PC-3 (cell line): ENCODE results near the gene ANKIB1. TPM values are rescaled to one million over a fixed set of nuclear protein-coding genes. Genes with fewer than 3 reads are reported as not detected.
"Not testable (repeated sequence)": the region's sequence is repeated elsewhere in the genome, so short reads cannot be mapped to it uniquely, and the experiment has no call there.

Experiments used
- ATAC-seq: fragments of 200-7000 bp; cut with Tn5 transposase; 2 replicates; pipeline ENCODE4 v1.9.1; 2020; ENCODE audit warnings: mild to moderate bottlenecking, moderate library complexity
- BruUV-seq: library from RNA; stranded (reverse); fragments of 400-500 nt; replicated peaks from 2 replicates; lab custom pipeline; 2021; lab: Mats Ljungman, UMichigan
- CTCF ChIA-PET: fragments of 300-600 bp; sonication (Branson Sonifier 250); formaldehyde crosslinking; loops from one replicate; lab custom pipeline; 2022; ENCODE audit warnings: antibody characterized with exemption; lab: Charles Lee
- POLR2A ChIA-PET: fragments of 300-600 bp; sonication (Branson Sonifier 250); formaldehyde crosslinking; loops from one replicate; lab custom pipeline; 2022; ENCODE audit warnings: antibody characterized with exemption; ENCODE audit not compliant: unreplicated experiment; lab: Charles Lee
- DNase-seq: peaks from one replicate; pipeline ENCODE4 v3.0.0-alpha.2; 2015
- H2AFZ ChIP-seq: fragments of 300-600 bp; sonication (generic); 2 replicates; pipeline ENCODE4 v1.6.0; 2016; ENCODE audit warnings: antibody characterized with exemption, low read length
- H3F3A ChIP-seq: fragments of 300-600 bp; sonication (generic); one replicate; pipeline ENCODE4 v1.6.0; 2017; ENCODE audit warnings: antibody characterized with exemption, low read length, control low read depth, mild to moderate bottlenecking; ENCODE audit not compliant: unreplicated experiment
- H3K27ac ChIP-seq: fragments of 300-600 bp; sonication (generic); 2 replicates; pipeline ENCODE4 v1.5.1; 2016; ENCODE audit warnings: mild to moderate bottlenecking, low read length
- H3K27me3 ChIP-seq: fragments of 300-600 bp; sonication (generic); 2 replicates; pipeline ENCODE4 v1.6.1; 2016; ENCODE audit warnings: low read length, mixed read lengths
- H3K36me3 ChIP-seq: fragments of 300-600 bp; sonication (generic); 2 replicates; pipeline ENCODE4 v1.6.1; 2016; ENCODE audit warnings: low read depth, mixed run types, low read length, mixed read lengths
- H3K4me1 ChIP-seq: fragments of 300-600 bp; sonication (generic); 2 replicates; pipeline ENCODE4 v1.5.1; 2016; ENCODE audit warnings: low read length; ENCODE audit not compliant: insufficient read depth
- H3K4me2 ChIP-seq: fragments of 300-600 bp; sonication (generic); 2 replicates; pipeline ENCODE4 v1.6.0; 2016; ENCODE audit warnings: low read length
- H3K4me3 ChIP-seq: fragments of 300-600 bp; sonication (generic); 2 replicates; pipeline ENCODE4 v1.5.1; 2016; ENCODE audit warnings: mild to moderate bottlenecking, low read length, mixed read lengths
- H3K79me2 ChIP-seq: fragments of 300-600 bp; sonication (generic); 2 replicates; pipeline ENCODE4 v1.6.1; 2017; ENCODE audit warnings: low read length, mixed read lengths
- H3K9ac ChIP-seq: fragments of 300-600 bp; sonication (generic); 2 replicates; pipeline ENCODE4 v1.6.0; 2016; ENCODE audit warnings: mild to moderate bottlenecking, low read length
- H3K9me2 ChIP-seq: fragments of 300-600 bp; sonication (generic); replicated peaks from 2 replicates; pipeline ENCODE4 v1.6.1; 2016; ENCODE audit warnings: mixed run types, low read length, mixed read lengths
- H3K9me3 ChIP-seq: fragments of 300-600 bp; sonication (generic); 2 replicates; pipeline ENCODE4 v1.6.1; 2016; ENCODE audit warnings: low read length, mixed read lengths
- H4K20me1 ChIP-seq: fragments of 300-600 bp; sonication (generic); 2 replicates; pipeline ENCODE4 v1.6.1; 2016; ENCODE audit warnings: low read length, mixed read lengths
- EZH2 ChIP-seq: fragments of 300-600 bp; sonication (generic); IDR thresholded peaks from one replicate; pipeline ENCODE4 v1.6.1; 2017; ENCODE audit warnings: antibody characterized with exemption, mild to moderate bottlenecking, low read length; ENCODE audit not compliant: unreplicated experiment
- EZH2phosphoT487 ChIP-seq: fragments of 300-600 bp; sonication (generic); IDR thresholded peaks from 2 replicates; pipeline ENCODE4 v1.6.1; 2018; ENCODE audit warnings: mild to moderate bottlenecking, antibody characterized with exemption, low read length, borderline replicate concordance
- intact Hi-C: fragments of 100-400 bp; cut with micrococcal nuclease; formaldehyde crosslinking; loops from 2 replicates; pipeline ENCODE4 v1.9.0; 2023
- total RNA-seq: library from RNA; depleted of rRNA; stranded (reverse); fragments of >200 nt; gene quantifications from 2 replicates; pipeline ENCODE4 v1.2.3, GENCODE V29; 2014
- TF ChIP-seq, protein P1 (sequence below): fragments of 300-600 bp; sonication (generic); conservative IDR thresholded peaks from 2 replicates; pipeline ENCODE4 v1.5.1; 2017; ENCODE audit warnings: antibody characterized with exemption, low read depth, mild to moderate bottlenecking, low read length

Gene ANKIB1
- total RNA-seq, 1 experiment from 2014 or later, result 32.1 TPM

DNA sequence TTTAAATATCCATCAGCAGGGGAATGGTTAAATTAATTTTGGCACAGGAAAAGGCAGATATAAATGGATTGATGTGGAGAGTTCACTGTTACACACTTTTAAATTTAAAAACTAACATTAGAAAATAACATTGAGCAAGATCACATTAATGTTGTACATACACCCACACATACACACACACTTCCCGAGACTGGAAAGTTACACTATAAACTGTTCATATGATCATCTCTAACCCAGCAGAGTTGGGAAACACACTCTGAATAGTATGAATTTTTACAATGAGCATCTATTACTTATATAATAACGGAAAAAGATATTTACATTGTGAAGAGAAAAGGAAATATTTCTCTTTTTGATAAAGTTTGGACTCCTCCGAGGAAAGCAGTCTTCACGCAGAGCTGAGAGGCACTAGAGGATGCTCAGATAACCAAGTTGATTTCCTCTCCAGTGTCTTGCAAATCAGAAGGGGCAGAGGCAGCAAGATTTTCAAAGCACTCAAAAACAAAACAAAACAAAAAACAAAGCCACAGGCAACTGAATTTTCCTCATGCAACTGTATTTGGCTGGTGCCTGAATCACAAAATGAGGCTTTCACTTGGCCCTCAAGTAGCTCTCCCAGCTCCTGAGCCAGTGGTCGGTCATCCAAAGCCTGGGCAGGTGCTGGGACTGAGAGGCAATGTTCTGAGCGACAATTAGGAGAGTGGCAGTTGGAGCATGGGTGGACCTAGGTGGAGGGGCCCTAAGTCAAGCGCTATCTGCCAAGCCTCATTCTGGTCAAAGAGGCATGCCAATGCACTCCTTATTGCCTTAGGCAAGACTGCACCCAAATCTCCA lies 191.1 kb downstream of the ANKIB1 start:
- DNase-seq (no peak), ATAC-seq (no peak)
- Histone ChIP-seq H3K27ac (no peak overlapping the region), H3K9me3 (no peaks in the 10 kb centered on the region), H3K4me1 (no peaks in the 10 kb centered on the region), H2AFZ (no peak overlapping the region), H4K20me1 (no peaks in the 10 kb centered on the region), H3K79me2 (no peaks in the 10 kb centered on the region), H3K9ac (no peak overlapping the region), H3K27me3 (no peaks in the 10 kb centered on the region), H3K4me3 (no peak overlapping the region), H3F3A (no peaks in the 10 kb centered on the region), H3K9me2 (no peaks in the 10 kb centered on the region), H3K4me2 (no peak overlapping the region), H3K36me3 (no peaks in the 10 kb centered on the region)
- CTCF ChIA-PET, result no interaction called here
- POLR2A ChIA-PET, result no interaction called here
- no TSS peak for BruUV-seq
- intact Hi-C loops, result no loop called here
- TF ChIP-seq, protein P1, sequence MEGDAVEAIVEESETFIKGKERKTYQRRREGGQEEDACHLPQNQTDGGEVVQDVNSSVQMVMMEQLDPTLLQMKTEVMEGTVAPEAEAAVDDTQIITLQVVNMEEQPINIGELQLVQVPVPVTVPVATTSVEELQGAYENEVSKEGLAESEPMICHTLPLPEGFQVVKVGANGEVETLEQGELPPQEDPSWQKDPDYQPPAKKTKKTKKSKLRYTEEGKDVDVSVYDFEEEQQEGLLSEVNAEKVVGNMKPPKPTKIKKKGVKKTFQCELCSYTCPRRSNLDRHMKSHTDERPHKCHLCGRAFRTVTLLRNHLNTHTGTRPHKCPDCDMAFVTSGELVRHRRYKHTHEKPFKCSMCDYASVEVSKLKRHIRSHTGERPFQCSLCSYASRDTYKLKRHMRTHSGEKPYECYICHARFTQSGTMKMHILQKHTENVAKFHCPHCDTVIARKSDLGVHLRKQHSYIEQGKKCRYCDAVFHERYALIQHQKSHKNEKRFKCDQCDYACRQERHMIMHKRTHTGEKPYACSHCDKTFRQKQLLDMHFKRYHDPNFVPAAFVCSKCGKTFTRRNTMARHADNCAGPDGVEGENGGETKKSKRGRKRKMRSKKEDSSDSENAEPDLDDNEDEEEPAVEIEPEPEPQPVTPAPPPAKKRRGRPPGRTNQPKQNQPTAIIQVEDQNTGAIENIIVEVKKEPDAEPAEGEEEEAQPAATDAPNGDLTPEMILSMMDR, result no peak
- no peak for TF ChIP-seq EZH2
- no peak for TF ChIP-seq EZH2phosphoT487

DNA sequence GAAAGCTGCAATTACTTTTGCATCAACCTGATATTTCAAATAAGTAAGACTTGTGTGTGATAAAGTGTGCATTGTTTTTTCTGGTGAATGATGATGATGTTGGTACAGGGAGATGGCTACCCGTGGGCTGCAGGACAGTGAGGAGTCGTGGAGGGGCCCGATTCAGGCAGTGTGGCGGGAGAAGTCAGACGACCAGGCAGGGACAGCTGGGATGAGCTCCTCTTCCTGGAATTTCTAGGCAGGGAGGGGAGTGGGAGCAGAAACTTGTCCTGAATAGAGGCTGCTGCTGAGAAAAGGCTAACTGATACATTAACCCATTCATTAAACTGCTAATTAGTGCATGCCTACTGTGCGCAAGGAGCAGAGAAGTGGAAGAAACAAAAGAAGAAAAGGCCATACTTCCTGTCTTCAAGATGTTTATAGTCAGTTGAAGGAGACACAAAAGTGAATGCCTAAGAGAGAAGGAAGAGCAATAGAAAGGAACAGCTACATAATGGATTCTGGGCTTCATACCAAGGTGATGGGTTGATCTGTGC lies 192.2 kb downstream of the ANKIB1 start:
- no peaks in the 10 kb centered on the region for H3K79me2 ChIP-seq
- no peaks in the 10 kb centered on the region for H3K9me2 ChIP-seq
- no peak overlapping the region for H3K4me3 ChIP-seq
- H3K4me2 ChIP-seq, result no peak overlapping the region
- ChIA-PET POLR2A (no interaction called here), CTCF (no interaction called here)
- intact Hi-C loops, result no loop called here
- no peaks in the 10 kb centered on the region for H3K36me3 ChIP-seq
- H3K27ac ChIP-seq, result no peak overlapping the region
- BruUV-seq, result no TSS peak
- no peaks in the 10 kb centered on the region for H4K20me1 ChIP-seq
- no peak for DNase-seq
- no peak for TF ChIP-seq EZH2phosphoT487
- H3K9me3 ChIP-seq, result no peaks in the 10 kb centered on the region
- no peak overlapping the region for H3K9ac ChIP-seq
- H3F3A ChIP-seq, result no peaks in the 10 kb centered on the region
- no peaks in the 10 kb centered on the region for H3K27me3 ChIP-seq
- H2AFZ ChIP-seq, result no peak overlapping the region
- no peak for ATAC-seq
- no peaks in the 10 kb centered on the region for H3K4me1 ChIP-seq

DNA sequence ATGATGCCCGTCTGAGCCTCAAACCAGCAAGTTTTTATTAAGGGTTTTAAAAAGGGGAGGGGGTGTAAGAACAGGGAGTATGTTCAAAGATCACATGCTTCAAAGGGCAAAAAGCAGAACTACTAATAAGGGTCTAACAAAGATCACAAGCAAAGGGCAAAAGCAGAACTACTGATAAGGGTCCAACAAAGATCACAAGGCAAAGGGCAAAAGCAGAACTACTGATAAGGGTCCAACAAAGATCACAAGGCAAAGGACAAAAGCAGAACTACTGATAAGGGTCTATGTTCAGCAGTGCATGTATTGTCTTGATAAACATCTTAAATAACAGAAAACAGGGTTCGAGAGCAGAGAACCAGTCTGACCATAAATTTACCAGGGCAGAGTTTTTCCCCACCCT lies 196.9 kb downstream of the ANKIB1 start:
- ATAC-seq, CTCF ChIA-PET, H3K4me1 ChIP-seq, H3K9me2 ChIP-seq, H2AFZ ChIP-seq, H3K36me3 ChIP-seq, POLR2A ChIA-PET, BruUV-seq, DNase-seq, H3K27me3 ChIP-seq, H3K9me3 ChIP-seq, H3K4me2 ChIP-seq, H3F3A ChIP-seq, H3K79me2 ChIP-seq, H3K27ac ChIP-seq, H3K4me3 ChIP-seq, intact Hi-C loops, H3K9ac ChIP-seq, H4K20me1 ChIP-seq: not testable (repeated sequence)
